GM18861 (cell line): ENCODE data around the gene KNL1.
A peak's percentile ranks its signal among the peaks of the same experiment; 100 is the strongest.
"Not testable (repeated sequence)": the region's sequence is repeated elsewhere in the genome, so short reads cannot be mapped to it uniquely, and the experiment has no call there.

ENCODE experiments used
- ATAC-seq: cut with Tn5 transposase; IDR thresholded peaks from one replicate; pipeline ENCODE4 v1.9.1; 2021; ENCODE audit not compliant: unreplicated experiment

The KNL1 gene

GRCh38 chr15:40593588-40594428 is at the start of gene KNL1:
KNL1 (plus strand) TSS chr15:40594249; CDS start chr15:40602932, 8,683 bp downstream.
- ATAC-seq = peak; percentile 56

- ATAC-seq = no peak
Measured at GRCh38 chr15:40545457-40545856, 48.6 kb upstream of the KNL1 start.

- no peak for ATAC-seq
Measured at GRCh38 chr15:40548610-40549009, 45.4 kb upstream of the KNL1 start.

GRCh38 chr15:40549894-40550293 is 44.2 kb upstream of the KNL1 start:
- no peak for ATAC-seq

- ATAC-seq = peak; percentile 63
Measured at GRCh38 chr15:40550341-40551037, 43.6 kb upstream of the KNL1 start.

- ATAC-seq = no peak
Measured at GRCh38 chr15:40554161-40554525, 39.9 kb upstream of the KNL1 start.

- ATAC-seq = no peak
Measured at GRCh38 chr15:40555876-40556275, 38.2 kb upstream of the KNL1 start.

GRCh38 chr15:40558952-40559742 is 34.9 kb upstream of the KNL1 start:
- no peak for ATAC-seq

- no peak for ATAC-seq
Measured at GRCh38 chr15:40562691-40563090, 31.4 kb upstream of the KNL1 start.

GRCh38 chr15:40563426-40563825 is 30.6 kb upstream of the KNL1 start:
- ATAC-seq = no peak

GRCh38 chr15:40564591-40565332 is 29.3 kb upstream of the KNL1 start, which contains the start of gene CCDC32:
CCDC32 (minus strand) TSS chr15:40565042; CDS start chr15:40563015, 2,027 bp downstream.
- ATAC-seq = peak; percentile 86

- no peak for ATAC-seq
Measured at GRCh38 chr15:40565333-40566238, 28.5 kb upstream of the KNL1 start.

GRCh38 chr15:40567111-40567510 is 26.9 kb upstream of the KNL1 start:
- ATAC-seq = no peak

GRCh38 chr15:40569129-40569953 is 24.7 kb upstream of the KNL1 start, which contains the start of gene RPUSD2:
RPUSD2 (plus strand) TSS chr15:40569299; CDS start chr15:40569338, 39 bp downstream.
- ATAC-seq = peak; percentile 39

GRCh38 chr15:40575113-40575512 is 18.9 kb upstream of the KNL1 start:
- no peak for ATAC-seq

GRCh38 chr15:40576914-40577313 is 17.1 kb upstream of the KNL1 start:
- not testable (repeated sequence) for ATAC-seq

GRCh38 chr15:40578892-40579291 is 15.2 kb upstream of the KNL1 start:
- no peak for ATAC-seq

GRCh38 chr15:40581796-40582195 is 12.3 kb upstream of the KNL1 start:
- ATAC-seq = not testable (repeated sequence)
